HepG2 (cell line): ENCODE measurements around the gene BST1. TPM values are rescaled to one million over a fixed set of nuclear protein-coding genes. Genes with fewer than 3 reads are reported as not detected.

ENCODE experiments used
- ATAC-seq: fragments of 200-7000 bp; cut with Tn5 transposase; 3 replicates; pipeline ENCODE4 v1.9.1; 2020; ENCODE audit warnings: mild to moderate bottlenecking, moderate library complexity
- BruUV-seq: library from RNA; stranded (reverse); fragments of 400-500 nt; replicated peaks from 2 replicates; lab custom pipeline; 2021; lab: Mats Ljungman, UMichigan
- CTCF ChIA-PET: fragments of 300-600 bp; formaldehyde crosslinking; extraction: SDS; loops from one replicate; lab custom pipeline; 2021; ENCODE audit warnings: low total read pairs, inconsistent platforms, low intra/inter-chr PET ratio; lab: Yijun Ruan, JAX
- POLR2A ChIA-PET: fragments of 350-600 bp; sonication (Branson Sonifier 250); formaldehyde crosslinking; loops from one replicate; lab custom pipeline; 2020; ENCODE audit warnings: antibody characterized with exemption, inconsistent platforms; lab: Yijun Ruan, JAX
- DNase-seq: peaks from one replicate; pipeline ENCODE4 v3.0.0-alpha.2; 2015; ENCODE audit warnings: low spot score
- FAIRE-seq: peaks from 3 replicates; lab custom pipeline; 2011; peaks lifted over from hg19 to GRCh38; lab: Jason Lieb, UNC
- H2AFZ ChIP-seq: one replicate; pipeline ENCODE4 v1.6.1; 2011; ENCODE audit warnings: low read length, inconsistent platforms
- H3K27ac ChIP-seq: fragments of 300-600 bp; 3 replicates; pipeline ENCODE4 v1.8.0; 2011; ENCODE audit warnings: mixed run types, mild to moderate bottlenecking, mixed read lengths, low read length, inconsistent platforms; ENCODE audit not compliant: insufficient read depth; ENCODE audit errors: extremely low read length
- H3K27me3 ChIP-seq, 2 experiments: fragments of 200-600 bp in 1 of 2; 2 replicates in 1 of 2; 3 replicates in 1 of 2; pipeline versions ENCODE4 v1.6.0 to v1.8.0; 2011; ENCODE audit warnings: low read length in 2 of 2, mild to moderate bottlenecking in 2 of 2, moderate library complexity in 2 of 2, inconsistent platforms in 1 of 2; ENCODE audit not compliant: insufficient read depth in 2 of 2, control insufficient read depth in 1 of 2
- H3K36me3 ChIP-seq, 2 experiments: fragments of 200-600 bp in 1 of 2; replicated peaks in 1 of 2; 2 replicates in 1 of 2; 3 replicates in 1 of 2; pipeline versions ENCODE4 v1.5.1 to v1.8.0; 2011; ENCODE audit warnings: low read length in 2 of 2, inconsistent platforms in 1 of 2; ENCODE audit not compliant: insufficient read depth in 2 of 2, control insufficient read depth in 1 of 2
- H3K4me1 ChIP-seq: 2 replicates; pipeline ENCODE4 v1.5.1; 2012; ENCODE audit warnings: low read length, inconsistent platforms; ENCODE audit not compliant: insufficient read depth
- H3K4me2 ChIP-seq: 2 replicates; pipeline ENCODE4 v1.6.0; 2011; ENCODE audit warnings: low read depth, low read length, inconsistent platforms
- H3K4me3 ChIP-seq, 3 experiments: fragments of 200-600 bp in 1 of 3; sonication (generic), shearing (Covaris generic) in 1 of 3; replicated peaks in 1 of 3; 2 replicates each; pipeline ENCODE4 v1.5.1; 2011 to 2016; ENCODE audit warnings: low read length in 3 of 3, inconsistent platforms in 2 of 3, low read depth in 2 of 3, mild to moderate bottlenecking in 2 of 3, control low read depth in 1 of 3, mixed read lengths in 1 of 3; ENCODE audit not compliant: insufficient read depth in 1 of 3
- H3K79me2 ChIP-seq: one replicate; pipeline ENCODE4 v1.6.1; 2011; ENCODE audit warnings: low read length, inconsistent platforms; ENCODE audit not compliant: insufficient read depth
- H3K9ac ChIP-seq: 2 replicates; pipeline ENCODE4 v1.6.0; 2011; ENCODE audit warnings: mild to moderate bottlenecking, low read depth, low read length, inconsistent platforms; ENCODE audit not compliant: insufficient read depth
- H3K9me3 ChIP-seq: 2 replicates; pipeline ENCODE4 v1.5.1; 2012; ENCODE audit warnings: mild to moderate bottlenecking, low read length
- H4K20me1 ChIP-seq: 2 replicates; pipeline ENCODE4 v1.6.0; 2011; ENCODE audit warnings: inconsistent platforms, mild to moderate bottlenecking, low read length, moderate library complexity; ENCODE audit not compliant: insufficient read depth
- AGO2 ChIP-seq: fragments of 200-400 bp; formaldehyde crosslinking; optimal IDR thresholded peaks from 2 replicates; pipeline ENCODE3; 2017; ENCODE audit warnings: mild to moderate bottlenecking, low read depth, low read length, moderate library complexity
- CHD4 ChIP-seq: fragments of 200-600 bp; sonication (generic); IDR thresholded peaks from 2 replicates; pipeline ENCODE4 v1.7.0; 2017; ENCODE audit warnings: mild to moderate bottlenecking, low read length, borderline replicate concordance
- GATAD2A ChIP-seq: IDR thresholded peaks from 2 replicates; pipeline ENCODE4 v1.6.1; 2016
- IRF2 ChIP-seq: IDR thresholded peaks from 2 replicates; pipeline ENCODE4 v1.6.1; 2018; ENCODE audit warnings: missing genetic modification reagents, missing compliant biosample characterization
- LCORL ChIP-seq, 2 experiments: fragments of 450-650 bp in 1 of 2; sonication (generic) in 1 of 2; formaldehyde crosslinking in 1 of 2; IDR thresholded peaks; 2 replicates each; pipeline versions ENCODE4 v1.5.0 to v1.6.1; 2017 to 2020; ENCODE audit warnings: antibody characterized with exemption in 1 of 2, missing genetic modification reagents in 1 of 2
- PPARG ChIP-seq: conservative IDR thresholded peaks from 2 replicates; pipeline ENCODE4 v1.6.1; 2016; ENCODE audit warnings: missing biosample characterization, missing genetic modification reagents
- RBFOX2 ChIP-seq: fragments of 200-400 bp; formaldehyde crosslinking; IDR thresholded peaks from 2 replicates; pipeline ENCODE4 v1.6.1; 2017; ENCODE audit warnings: low read depth, mild to moderate bottlenecking, low read length
- TFE3 ChIP-seq: IDR thresholded peaks from 2 replicates; pipeline ENCODE4 v1.6.1; 2016
- ZNF292 ChIP-seq: sonication (generic); formaldehyde crosslinking; IDR thresholded peaks from 2 replicates; pipeline ENCODE4 v1.8.1; 2022; ENCODE audit warnings: mild to moderate bottlenecking, low read depth, missing genetic modification reagents, borderline replicate concordance
- ZSCAN21 ChIP-seq: sonication (generic); formaldehyde crosslinking; IDR thresholded peaks from 2 replicates; pipeline ENCODE4 v1.8.0; 2022; ENCODE audit warnings: mild to moderate bottlenecking, missing genetic modification reagents, moderate library complexity, borderline replicate concordance
- WGBS: methylation state at CpG from one replicate; pipeline ENCODE4 v1.1.6; 2017; ENCODE audit warnings: low lambda C conversion rate; 5-methylcytosine and 5-hydroxymethylcytosine counted together
- in situ Hi-C: cut with HindIII; loops from 2 replicates; pipeline ENCODE4 v1.10.0; 2017; ENCODE audit warnings: low pct_unique_long_range_greater_than_20kb; ENCODE audit not compliant: extremely low pct_ligation_motif_present
- intact Hi-C: fragments of 100-400 bp; cut with micrococcal nuclease; formaldehyde crosslinking; loops from one replicate; pipeline ENCODE4 v1.10.0; 2022; ENCODE audit not compliant: unreplicated experiment
- polyA plus RNA-seq, 8 experiments: library from polyadenylated mRNA; depleted of rRNA in 3 of 8; stranded (reverse) in 7 of 8; unstranded in 1 of 8; fragments of >200 nt; fragmentation: Illumina TruSeq in 4 of 8; extraction: Trizol in 4 of 8; gene quantifications; 2 replicates each; pipeline versions ENCODE4 v1.2.1 to v1.2.3, GENCODE V29; 2011 to 2016; ENCODE audit warnings: low read depth in 4 of 8, missing spikeins in 1 of 8, mixed read lengths in 1 of 8; ENCODE audit not compliant: insufficient read depth in 1 of 8
- total RNA-seq, 5 experiments: library from RNA; depleted of rRNA; stranded (reverse); fragments of >200 nt; fragmentation: Illumina TruSeq; extraction: Trizol; gene quantifications; 2 replicates each; pipeline ENCODE4 v1.2.3, GENCODE V29; 2016; ENCODE audit warnings: low read depth in 1 of 5
- TF ChIP-seq, protein P1 (sequence below): sonication (generic); formaldehyde crosslinking; IDR thresholded peaks from 2 replicates; pipeline ENCODE4 v1.4.0; 2020; ENCODE audit warnings: missing genetic modification reagents, low read depth, mild to moderate bottlenecking, borderline replicate concordance
- TF ChIP-seq, protein P2 (sequence below): IDR thresholded peaks from 2 replicates; pipeline ENCODE4 v1.6.1; 2016; ENCODE audit warnings: missing genetic modification reagents, missing compliant biosample characterization

BST1 gene
- total and polyA plus RNA-seq, 2 of the 13 experiments (the other 11 are each of a cell fraction or from before 2014, with no cell fraction given): 0.09 to 0.49 TPM

DNA sequence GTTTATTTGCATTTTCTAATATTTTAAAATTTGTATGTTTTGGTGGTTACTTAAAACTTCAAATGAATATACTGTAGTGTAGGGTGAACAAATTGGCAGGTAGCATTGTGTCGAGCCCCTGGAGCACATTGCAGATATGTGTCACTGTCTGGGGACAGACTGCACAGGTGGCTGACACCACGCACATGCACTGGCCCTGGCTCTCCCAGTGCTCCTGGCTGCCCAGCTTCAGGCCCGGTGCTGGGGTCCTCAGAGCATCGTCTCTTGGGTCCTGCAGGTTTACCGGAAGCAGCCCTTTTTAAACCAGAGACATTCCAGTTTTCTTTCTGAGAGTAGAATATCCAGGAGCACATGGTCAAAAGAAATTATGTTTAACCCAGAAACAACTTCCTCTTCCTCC lies 15.6 kb downstream of the BST1 start:
- POLR2A ChIA-PET: interaction anchor here (1.1 to 1.6 kb wide), 2 partner anchors 19 to 37 kb away, joined by 3 to 7 read pairs; partner anchors contain the start of gene FAM200B
- peak overlapping the region; percentile 78 for H3K4me2 ChIP-seq
- FAIRE-seq (no peak), ATAC-seq (peak; percentile 26; the same call in 2 of the 3 replicates), DNase-seq (no peak)
- H3K27me3 ChIP-seq: no peaks in the 10 kb centered on the region
- H3K9me3 ChIP-seq: no peaks in the 10 kb centered on the region
- CTCF ChIA-PET: no interaction called here
- H3K27ac ChIP-seq: no peak overlapping the region
- intact Hi-C loops (no loop called here), in situ Hi-C loops (no loop called here)
- WGBS: 61% methylated on average over 5 of the region's 5 CpGs
- H3K9ac ChIP-seq: no peak overlapping the region
- no peak for TF ChIP-seq CHD4
- no peak for TF ChIP-seq RBFOX2
- no peak overlapping the region for H2AFZ ChIP-seq
- BruUV-seq: no TSS peak
- no peaks in the 10 kb centered on the region for H3K36me3 ChIP-seq
- H3K4me1 ChIP-seq: peaks cover 16% of the 10 kb centered on the region
- H3K4me3 ChIP-seq: peak overlapping the region in 2 of 3 experiments; percentile 42 to 55; a peak in 1 of 6 replicates
- H3K79me2 ChIP-seq: no peaks in the 10 kb centered on the region
- H4K20me1 ChIP-seq: no peaks in the 10 kb centered on the region

- H4K20me1 ChIP-seq: no peaks in the 10 kb centered on the region
- no TSS peak for BruUV-seq
- intact Hi-C loops: no loop called here
- peak overlapping the region; percentile 78 for H3K4me2 ChIP-seq
- H3K36me3 ChIP-seq: no peaks in the 10 kb centered on the region
- peak overlapping the region; percentile 26 to 55 (median 42); a peak in 4 of 6 replicates for H3K4me3 ChIP-seq
- DNase-seq (peak; percentile 20), FAIRE-seq (peak; percentile 78), ATAC-seq (peak; percentile 95)
- in situ Hi-C loops: no loop called here
- H3K9me3 ChIP-seq: no peaks in the 10 kb centered on the region
- H3K9ac ChIP-seq: no peak overlapping the region
- no peak overlapping the region for H3K27ac ChIP-seq
- WGBS: 9% methylated on average over 7 of the region's 7 CpGs
- H2AFZ ChIP-seq: no peak overlapping the region
- no peaks in the 10 kb centered on the region for H3K27me3 ChIP-seq
- ChIA-PET POLR2A (interaction anchor here (1.6 kb wide), 1 partner anchor 37 kb away, joined by 7 read pairs; the partner anchor contains the start of gene FAM200B), CTCF (no interaction called here)
- H3K4me1 ChIP-seq: peaks cover 18% of the 10 kb centered on the region
- no peaks in the 10 kb centered on the region for H3K79me2 ChIP-seq
- TF ChIP-seq AGO2 (no peak), TFE3 (CRISPR knock-in tag) (peak; percentile 15; the same call in 1 of the 2 replicates), GATAD2A (CRISPR knock-in tag) (0 out of 2 replicates have a peak, but pooled peaks have one; percentile 11), LCORL (IDR thresholded peaks at IDR 0.05) (no peak), LCORL (CRISPR knock-in tag; IDR thresholded peaks at IDR 0.05) (peak; percentile 37; the same call in 1 of the 2 replicates), ZNF292 (CRISPR knock-in tag) (peak; percentile 36; the same call in 1 of the 2 replicates), PPARG (CRISPR knock-in tag) (no peak), ZSCAN21 (CRISPR knock-in tag) (no peak), IRF2 (CRISPR knock-in tag) (0 out of 2 replicates have a peak, but pooled peaks have one; percentile 46)
- TF ChIP-seq, protein P1, sequence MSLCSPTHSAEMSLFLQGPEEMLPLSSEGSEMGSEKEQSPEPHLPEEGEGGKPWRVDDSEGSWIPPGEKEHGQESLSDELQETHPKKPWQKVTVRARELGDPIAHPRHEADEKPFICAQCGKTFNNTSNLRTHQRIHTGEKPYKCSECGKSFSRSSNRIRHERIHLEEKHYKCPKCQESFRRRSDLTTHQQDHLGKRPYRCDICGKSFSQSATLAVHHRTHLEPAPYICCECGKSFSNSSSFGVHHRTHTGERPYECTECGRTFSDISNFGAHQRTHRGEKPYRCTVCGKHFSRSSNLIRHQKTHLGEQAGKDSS (CRISPR knock-in tag): peak; percentile 94; the same call in 1 of the 2 replicates
- TF ChIP-seq, protein P2, sequence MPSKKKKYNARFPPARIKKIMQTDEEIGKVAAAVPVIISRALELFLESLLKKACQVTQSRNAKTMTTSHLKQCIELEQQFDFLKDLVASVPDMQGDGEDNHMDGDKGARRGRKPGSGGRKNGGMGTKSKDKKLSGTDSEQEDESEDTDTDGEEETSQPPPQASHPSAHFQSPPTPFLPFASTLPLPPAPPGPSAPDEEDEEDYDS (CRISPR knock-in tag): 0 out of 2 replicates have a peak, but pooled peaks have one; percentile 26
Measured at GRCh38 chr4:15718959-15719358, 16.1 kb downstream of the BST1 start.
